ENCODE data around the gene CDK5RAP3. TPM values are rescaled to one million over a fixed set of nuclear protein-coding genes. Genes with fewer than 3 reads are reported as not detected.

The CDK5RAP3 gene
- total RNA-seq, 1 experiment from 2014 or later, result 128 TPM

DNA sequence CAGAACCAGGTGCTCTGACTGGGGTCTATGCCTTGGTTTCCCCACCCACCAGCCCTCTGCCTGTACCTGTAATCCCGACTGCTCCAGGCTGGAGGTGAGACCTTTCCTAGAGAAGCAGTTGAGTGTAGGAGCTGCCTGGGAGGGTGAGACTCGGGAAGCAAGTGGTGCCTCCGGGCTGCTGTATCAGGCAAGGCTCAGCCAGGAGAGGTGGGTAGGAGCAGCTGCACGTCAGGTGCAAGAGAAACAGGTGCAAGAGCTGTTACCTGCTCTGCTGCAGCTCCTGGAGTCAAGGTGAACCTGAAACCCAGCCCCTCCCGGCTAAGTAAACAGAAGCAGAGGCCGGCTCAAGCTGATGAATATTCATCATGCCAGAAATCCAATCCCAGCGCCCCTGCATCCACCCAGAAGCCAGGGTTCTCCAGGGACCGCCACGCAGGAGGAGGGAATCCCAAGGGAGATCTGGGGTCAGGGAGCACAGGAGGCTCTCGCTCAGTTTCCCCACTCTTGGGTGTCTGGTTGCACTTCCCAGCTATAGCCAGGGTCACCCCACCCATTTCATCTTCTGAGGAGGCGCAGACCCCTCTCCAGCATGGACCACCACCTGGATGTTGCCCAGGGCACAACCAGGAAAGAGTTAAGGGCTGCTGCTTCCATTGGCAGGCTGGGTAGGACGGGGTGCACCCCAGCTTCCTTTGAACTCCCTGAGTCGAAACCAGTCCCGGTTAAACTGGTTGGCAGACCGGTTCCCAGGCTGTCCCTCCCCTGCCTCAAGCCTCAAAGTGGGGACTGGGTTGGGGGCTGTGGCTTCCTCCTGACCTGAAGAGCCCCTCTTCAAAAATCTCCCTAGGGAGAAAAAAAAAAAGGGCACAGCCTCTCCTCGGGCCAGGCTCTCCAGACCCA, 13.1 kb upstream of the CDK5RAP3 start, which contains the start of gene PRR15L (continued):
- TF ChIP-seq, protein P1, sequence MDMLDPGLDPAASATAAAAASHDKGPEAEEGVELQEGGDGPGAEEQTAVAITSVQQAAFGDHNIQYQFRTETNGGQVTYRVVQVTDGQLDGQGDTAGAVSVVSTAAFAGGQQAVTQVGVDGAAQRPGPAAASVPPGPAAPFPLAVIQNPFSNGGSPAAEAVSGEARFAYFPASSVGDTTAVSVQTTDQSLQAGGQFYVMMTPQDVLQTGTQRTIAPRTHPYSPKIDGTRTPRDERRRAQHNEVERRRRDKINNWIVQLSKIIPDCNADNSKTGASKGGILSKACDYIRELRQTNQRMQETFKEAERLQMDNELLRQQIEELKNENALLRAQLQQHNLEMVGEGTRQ (CRISPR knock-in tag; IDR thresholded peaks at IDR 0.05), result no peak
- TF ChIP-seq ZNF317 (CRISPR knock-in tag; IDR thresholded peaks at IDR 0.05; ENCODE audit: borderline replicate concordance, low read depth), result no peak
- TF ChIP-seq, protein P2, sequence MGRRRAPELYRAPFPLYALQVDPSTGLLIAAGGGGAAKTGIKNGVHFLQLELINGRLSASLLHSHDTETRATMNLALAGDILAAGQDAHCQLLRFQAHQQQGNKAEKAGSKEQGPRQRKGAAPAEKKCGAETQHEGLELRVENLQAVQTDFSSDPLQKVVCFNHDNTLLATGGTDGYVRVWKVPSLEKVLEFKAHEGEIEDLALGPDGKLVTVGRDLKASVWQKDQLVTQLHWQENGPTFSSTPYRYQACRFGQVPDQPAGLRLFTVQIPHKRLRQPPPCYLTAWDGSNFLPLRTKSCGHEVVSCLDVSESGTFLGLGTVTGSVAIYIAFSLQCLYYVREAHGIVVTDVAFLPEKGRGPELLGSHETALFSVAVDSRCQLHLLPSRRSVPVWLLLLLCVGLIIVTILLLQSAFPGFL (CRISPR knock-in tag; IDR thresholded peaks at IDR 0.05; ENCODE audit: borderline replicate concordance), result no peak

DNA sequence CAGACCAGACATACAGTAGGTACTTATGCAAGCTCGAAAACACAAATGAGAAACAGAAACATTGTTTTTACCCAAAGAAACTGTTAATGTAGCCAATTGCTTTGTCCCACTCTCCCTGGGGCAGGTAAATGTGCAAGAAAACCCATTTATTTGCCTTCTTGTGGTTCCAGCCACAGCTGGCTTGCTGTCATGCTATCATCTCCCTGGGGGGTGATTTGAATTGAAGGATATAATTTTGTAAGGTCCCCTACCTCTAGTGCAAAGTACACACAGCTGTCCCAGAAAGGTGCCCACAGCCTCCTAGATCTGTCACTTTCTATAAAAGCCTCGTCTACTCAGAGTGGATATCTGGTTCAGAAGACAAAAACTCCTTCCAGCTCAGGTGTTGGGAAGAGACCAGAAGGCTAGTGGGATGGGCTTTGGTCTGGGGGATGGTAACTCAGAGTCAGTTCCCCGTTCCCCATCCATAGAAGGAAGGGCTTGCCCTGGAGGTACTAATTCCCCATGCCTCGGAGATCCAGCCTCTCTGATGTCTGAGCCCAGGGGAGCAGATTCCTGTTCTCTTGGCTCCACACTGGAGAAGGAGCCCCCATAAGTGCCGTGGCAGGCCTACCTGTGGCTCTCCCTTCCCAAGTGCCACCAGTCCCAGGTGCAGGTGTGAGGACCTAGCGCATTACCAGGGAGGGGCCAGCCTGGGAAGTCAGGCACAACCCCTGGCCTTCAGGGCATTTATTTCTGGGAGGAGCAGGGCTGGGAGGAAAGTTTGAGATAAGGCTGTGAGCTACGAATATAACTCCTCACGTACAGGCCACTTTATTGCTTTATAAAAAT, 10.9 kb upstream of the CDK5RAP3 start:
- ATAC-seq, result no peak
- Mint-ChIP-seq H3K36me3 (no peaks in the 10 kb centered on the region), H3K27ac (no peak overlapping the region), H3K4me1 (peaks cover 29% of the 10 kb centered on the region), H3K9me3 (peaks cover 10% of the 10 kb centered on the region), H3K27me3 (ENCODE audit: low read depth) (peaks cover 20% of the 10 kb centered on the region), H3K4me3 (no peak overlapping the region)
- TF ChIP-seq RELA (CRISPR knock-in tag; IDR thresholded peaks at IDR 0.05; ENCODE audit: borderline replicate concordance) (no peak), TEAD4 (CRISPR knock-in tag; IDR thresholded peaks at IDR 0.05) (no peak), ZNF138 (CRISPR knock-in tag; conservative IDR thresholded peaks at IDR 0.05) (no peak), ETV6 (CRISPR knock-in tag; IDR thresholded peaks at IDR 0.05) (no peak), ESRRA (CRISPR knock-in tag; IDR thresholded peaks at IDR 0.05; ENCODE audit: borderline replicate concordance) (no peak), CREB1 (CRISPR knock-in tag; IDR thresholded peaks at IDR 0.05) (no peak)
- TF ChIP-seq, protein P3, sequence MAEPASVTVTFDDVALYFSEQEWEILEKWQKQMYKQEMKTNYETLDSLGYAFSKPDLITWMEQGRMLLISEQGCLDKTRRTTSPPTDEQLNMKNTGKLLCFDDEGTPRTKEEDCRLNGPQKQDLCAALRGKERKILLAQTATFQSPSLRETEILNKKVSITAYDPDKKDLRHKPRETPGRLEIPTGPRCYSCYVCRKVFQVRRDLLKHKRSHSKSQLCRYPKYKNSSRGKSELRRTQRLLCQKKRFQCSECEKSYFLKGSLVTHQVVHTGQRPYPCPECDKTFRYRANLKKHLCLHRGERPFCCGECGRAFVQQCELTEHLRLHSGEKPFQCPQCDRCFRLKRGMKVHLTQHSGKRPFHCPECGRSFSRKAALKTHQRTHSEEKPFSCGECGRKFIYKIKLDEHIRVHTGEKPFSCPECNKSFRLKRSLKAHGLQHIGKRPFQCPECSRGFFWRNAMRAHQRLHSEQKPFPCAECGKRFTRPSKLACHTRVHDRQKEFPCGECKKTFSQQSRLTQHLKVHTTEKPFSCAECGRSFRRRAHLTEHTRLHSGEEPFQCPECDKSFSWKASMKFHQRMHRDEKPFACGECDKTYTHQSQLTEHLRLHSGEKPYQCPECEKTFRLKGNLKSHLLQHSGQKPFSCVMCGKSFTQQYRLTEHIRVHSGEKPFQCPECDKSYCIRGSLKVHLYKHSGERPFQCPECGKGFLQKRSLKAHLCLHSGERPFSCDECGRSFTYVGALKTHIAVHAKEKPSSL (CRISPR knock-in tag; conservative IDR thresholded peaks at IDR 0.05), result no peak
- TF ChIP-seq, protein P4, sequence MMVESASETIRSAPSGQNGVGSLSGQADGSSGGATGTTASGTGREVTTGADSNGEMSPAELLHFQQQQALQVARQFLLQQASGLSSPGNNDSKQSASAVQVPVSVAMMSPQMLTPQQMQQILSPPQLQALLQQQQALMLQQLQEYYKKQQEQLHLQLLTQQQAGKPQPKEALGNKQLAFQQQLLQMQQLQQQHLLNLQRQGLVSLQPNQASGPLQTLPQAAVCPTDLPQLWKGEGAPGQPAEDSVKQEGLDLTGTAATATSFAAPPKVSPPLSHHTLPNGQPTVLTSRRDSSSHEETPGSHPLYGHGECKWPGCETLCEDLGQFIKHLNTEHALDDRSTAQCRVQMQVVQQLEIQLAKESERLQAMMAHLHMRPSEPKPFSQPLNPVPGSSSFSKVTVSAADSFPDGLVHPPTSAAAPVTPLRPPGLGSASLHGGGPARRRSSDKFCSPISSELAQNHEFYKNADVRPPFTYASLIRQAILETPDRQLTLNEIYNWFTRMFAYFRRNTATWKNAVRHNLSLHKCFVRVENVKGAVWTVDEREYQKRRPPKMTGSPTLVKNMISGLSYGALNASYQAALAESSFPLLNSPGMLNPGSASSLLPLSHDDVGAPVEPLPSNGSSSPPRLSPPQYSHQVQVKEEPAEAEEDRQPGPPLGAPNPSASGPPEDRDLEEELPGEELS (CRISPR knock-in tag; IDR thresholded peaks at IDR 0.05), result no peak
- TF ChIP-seq, protein P5, sequence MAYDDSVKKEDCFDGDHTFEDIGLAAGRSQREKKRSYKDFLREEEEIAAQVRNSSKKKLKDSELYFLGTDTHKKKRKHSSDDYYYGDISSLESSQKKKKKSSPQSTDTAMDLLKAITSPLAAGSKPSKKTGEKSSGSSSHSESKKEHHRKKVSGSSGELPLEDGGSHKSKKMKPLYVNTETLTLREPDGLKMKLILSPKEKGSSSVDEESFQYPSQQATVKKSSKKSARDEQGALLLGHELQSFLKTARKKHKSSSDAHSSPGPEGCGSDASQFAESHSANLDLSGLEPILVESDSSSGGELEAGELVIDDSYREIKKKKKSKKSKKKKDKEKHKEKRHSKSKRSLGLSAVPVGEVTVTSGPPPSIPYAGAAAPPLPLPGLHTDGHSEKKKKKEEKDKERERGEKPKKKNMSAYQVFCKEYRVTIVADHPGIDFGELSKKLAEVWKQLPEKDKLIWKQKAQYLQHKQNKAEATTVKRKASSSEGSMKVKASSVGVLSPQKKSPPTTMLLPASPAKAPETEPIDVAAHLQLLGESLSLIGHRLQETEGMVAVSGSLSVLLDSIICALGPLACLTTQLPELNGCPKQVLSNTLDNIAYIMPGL (CRISPR knock-in tag; IDR thresholded peaks at IDR 0.05), result no peak
- TF ChIP-seq, protein P6, sequence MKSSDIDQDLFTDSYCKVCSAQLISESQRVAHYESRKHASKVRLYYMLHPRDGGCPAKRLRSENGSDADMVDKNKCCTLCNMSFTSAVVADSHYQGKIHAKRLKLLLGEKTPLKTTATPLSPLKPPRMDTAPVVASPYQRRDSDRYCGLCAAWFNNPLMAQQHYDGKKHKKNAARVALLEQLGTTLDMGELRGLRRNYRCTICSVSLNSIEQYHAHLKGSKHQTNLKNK (CRISPR knock-in tag; IDR thresholded peaks at IDR 0.05), result no peak
- TF ChIP-seq, protein P7, sequence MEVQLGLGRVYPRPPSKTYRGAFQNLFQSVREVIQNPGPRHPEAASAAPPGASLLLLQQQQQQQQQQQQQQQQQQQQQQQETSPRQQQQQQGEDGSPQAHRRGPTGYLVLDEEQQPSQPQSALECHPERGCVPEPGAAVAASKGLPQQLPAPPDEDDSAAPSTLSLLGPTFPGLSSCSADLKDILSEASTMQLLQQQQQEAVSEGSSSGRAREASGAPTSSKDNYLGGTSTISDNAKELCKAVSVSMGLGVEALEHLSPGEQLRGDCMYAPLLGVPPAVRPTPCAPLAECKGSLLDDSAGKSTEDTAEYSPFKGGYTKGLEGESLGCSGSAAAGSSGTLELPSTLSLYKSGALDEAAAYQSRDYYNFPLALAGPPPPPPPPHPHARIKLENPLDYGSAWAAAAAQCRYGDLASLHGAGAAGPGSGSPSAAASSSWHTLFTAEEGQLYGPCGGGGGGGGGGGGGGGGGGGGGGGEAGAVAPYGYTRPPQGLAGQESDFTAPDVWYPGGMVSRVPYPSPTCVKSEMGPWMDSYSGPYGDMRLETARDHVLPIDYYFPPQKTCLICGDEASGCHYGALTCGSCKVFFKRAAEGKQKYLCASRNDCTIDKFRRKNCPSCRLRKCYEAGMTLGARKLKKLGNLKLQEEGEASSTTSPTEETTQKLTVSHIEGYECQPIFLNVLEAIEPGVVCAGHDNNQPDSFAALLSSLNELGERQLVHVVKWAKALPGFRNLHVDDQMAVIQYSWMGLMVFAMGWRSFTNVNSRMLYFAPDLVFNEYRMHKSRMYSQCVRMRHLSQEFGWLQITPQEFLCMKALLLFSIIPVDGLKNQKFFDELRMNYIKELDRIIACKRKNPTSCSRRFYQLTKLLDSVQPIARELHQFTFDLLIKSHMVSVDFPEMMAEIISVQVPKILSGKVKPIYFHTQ (CRISPR knock-in tag; IDR thresholded peaks at IDR 0.05), result no peak
- TF ChIP-seq, protein P8, sequence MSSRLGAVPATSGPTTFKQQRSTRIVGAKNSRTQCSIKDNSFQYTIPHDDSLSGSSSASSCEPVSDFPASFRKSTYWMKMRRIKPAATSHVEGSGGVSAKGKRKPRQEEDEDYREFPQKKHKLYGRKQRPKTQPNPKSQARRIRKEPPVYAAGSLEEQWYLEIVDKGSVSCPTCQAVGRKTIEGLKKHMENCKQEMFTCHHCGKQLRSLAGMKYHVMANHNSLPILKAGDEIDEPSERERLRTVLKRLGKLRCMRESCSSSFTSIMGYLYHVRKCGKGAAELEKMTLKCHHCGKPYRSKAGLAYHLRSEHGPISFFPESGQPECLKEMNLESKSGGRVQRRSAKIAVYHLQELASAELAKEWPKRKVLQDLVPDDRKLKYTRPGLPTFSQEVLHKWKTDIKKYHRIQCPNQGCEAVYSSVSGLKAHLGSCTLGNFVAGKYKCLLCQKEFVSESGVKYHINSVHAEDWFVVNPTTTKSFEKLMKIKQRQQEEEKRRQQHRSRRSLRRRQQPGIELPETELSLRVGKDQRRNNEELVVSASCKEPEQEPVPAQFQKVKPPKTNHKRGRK (CRISPR knock-in tag; IDR thresholded peaks at IDR 0.05; ENCODE audit: borderline replicate concordance), result no peak
- no peak for DNase-seq (ENCODE audit: low spot score)
- CTCF ChIA-PET, result interaction anchor here (1.2 to 3.4 kb wide), 5 partner anchors 10 to 119 kb away, joined by 4 to 21 read pairs (median 7); partner anchors contain the start of genes CDK5RAP3 and SCRN2
- POLR2A ChIA-PET, result no interaction called here

Measured in WTC11 (cell line).